ENCODE data around the gene LRP1B. TPM values are rescaled to one million over a fixed set of nuclear protein-coding genes. Genes with fewer than 3 reads are reported as not detected.

The LRP1B gene
- total and polyA plus RNA-seq, 2 donors from 2014 or later: 0.69 to 1.2 TPM

GRCh38 chr2:141440072-141440635 lies 690.7 kb downstream of the LRP1B start:
- H3K9ac ChIP-seq (ENCODE audit: low read length in 3 of 3): no peak overlapping the region
- H3K27ac ChIP-seq (ENCODE audit: low read depth in 2 of 2, low read length in 2 of 2): no peak overlapping the region
- no peak overlapping the region for H3K4me3 ChIP-seq (ENCODE audit: low read length in 3 of 3)
- no peaks in the 10 kb centered on the region for H3K4me1 ChIP-seq (ENCODE audit: control insufficient read depth in 2 of 3, insufficient read depth in 2 of 3, low read depth in 1 of 3, low read length in 3 of 3)
- TF ChIP-seq CTCF (IDR thresholded peaks at IDR 0.05; ENCODE audit: borderline replicate concordance, extremely low read depth, insufficient read depth): no peak
- intact Hi-C loops (cut with DNase I): no loop called here
- H3K27me3 ChIP-seq (ENCODE audit: control insufficient read depth, insufficient read depth, low read length): no peaks in the 10 kb centered on the region
- DNase-seq: no peak
- no peak for FAIRE-seq
- H3K9me3 ChIP-seq (ENCODE audit: control insufficient read depth in 2 of 3, insufficient read depth in 1 of 3, low read length in 3 of 3): no peaks in the 10 kb centered on the region
- H3K36me3 ChIP-seq (ENCODE audit: control insufficient read depth in 2 of 3, insufficient read depth in 3 of 3, low read length in 3 of 3): no peaks in the 10 kb centered on the region

- DNase-seq: peak in 2 of 5 donors; percentile 14 to 16
- Histone ChIP-seq H3K9me3 (ENCODE audit: control insufficient read depth in 2 of 3, insufficient read depth in 1 of 3, low read length in 3 of 3) (no peaks in the 10 kb centered on the region), H3K27ac (ENCODE audit: low read depth in 2 of 2, low read length in 2 of 2) (no peak overlapping the region), H3K9ac (ENCODE audit: low read length in 3 of 3) (no peak overlapping the region), H3K4me1 (ENCODE audit: control insufficient read depth in 2 of 3, insufficient read depth in 2 of 3, low read depth in 1 of 3, low read length in 3 of 3) (no peaks in the 10 kb centered on the region), H3K36me3 (ENCODE audit: control insufficient read depth in 2 of 3, insufficient read depth in 3 of 3, low read length in 3 of 3) (no peaks in the 10 kb centered on the region), H3K27me3 (ENCODE audit: control insufficient read depth, insufficient read depth, low read length) (no peaks in the 10 kb centered on the region), H3K4me3 (ENCODE audit: low read length in 3 of 3) (no peak overlapping the region)
- no peak for FAIRE-seq
- intact Hi-C loops (cut with DNase I): no loop called here
- TF ChIP-seq CTCF (IDR thresholded peaks at IDR 0.05; ENCODE audit: borderline replicate concordance, extremely low read depth, insufficient read depth): no peak
Observed at GRCh38 chr2:141439524-141439923, 691.3 kb downstream of the LRP1B start.

- Histone ChIP-seq H3K27ac (ENCODE audit: low read depth in 2 of 2, low read length in 2 of 2) (no peak overlapping the region), H3K9ac (ENCODE audit: low read length in 3 of 3) (no peak overlapping the region), H3K36me3 (ENCODE audit: control insufficient read depth in 2 of 3, insufficient read depth in 3 of 3, low read length in 3 of 3) (no peaks in the 10 kb centered on the region), H3K9me3 (ENCODE audit: control insufficient read depth in 2 of 3, insufficient read depth in 1 of 3, low read length in 3 of 3) (no peaks in the 10 kb centered on the region), H3K27me3 (ENCODE audit: control insufficient read depth, insufficient read depth, low read length) (no peaks in the 10 kb centered on the region), H3K4me1 (ENCODE audit: control insufficient read depth in 2 of 3, insufficient read depth in 2 of 3, low read depth in 1 of 3, low read length in 3 of 3) (no peaks in the 10 kb centered on the region), H3K4me3 (ENCODE audit: low read length in 3 of 3) (no peak overlapping the region)
- FAIRE-seq (no peak), DNase-seq (no peak)
- intact Hi-C loops (cut with DNase I): no loop called here
- TF ChIP-seq CTCF (IDR thresholded peaks at IDR 0.05; ENCODE audit: borderline replicate concordance, extremely low read depth, insufficient read depth): no peak
Observed at GRCh38 chr2:141438536-141438935, 692.3 kb downstream of the LRP1B start.

GRCh38 chr2:141437521-141437920 lies 693.3 kb downstream of the LRP1B start:
- DNase-seq: no peak
- H3K9ac ChIP-seq (ENCODE audit: low read length in 3 of 3): no peak overlapping the region
- no peaks in the 10 kb centered on the region for H3K4me1 ChIP-seq (ENCODE audit: control insufficient read depth in 2 of 3, insufficient read depth in 2 of 3, low read depth in 1 of 3, low read length in 3 of 3)
- no peak for TF ChIP-seq CTCF (IDR thresholded peaks at IDR 0.05; ENCODE audit: borderline replicate concordance, extremely low read depth, insufficient read depth)
- no peak overlapping the region for H3K27ac ChIP-seq (ENCODE audit: low read depth in 2 of 2, low read length in 2 of 2)
- intact Hi-C loops (cut with DNase I): no loop called here
- H3K36me3 ChIP-seq (ENCODE audit: control insufficient read depth in 2 of 3, insufficient read depth in 3 of 3, low read length in 3 of 3): no peaks in the 10 kb centered on the region
- H3K4me3 ChIP-seq (ENCODE audit: low read length in 3 of 3): no peak overlapping the region
- H3K9me3 ChIP-seq (ENCODE audit: control insufficient read depth in 2 of 3, insufficient read depth in 1 of 3, low read length in 3 of 3): no peaks in the 10 kb centered on the region
- no peak for FAIRE-seq
- H3K27me3 ChIP-seq (ENCODE audit: control insufficient read depth, insufficient read depth, low read length): no peaks in the 10 kb centered on the region
